Dedifferentiated amniotic fluid mesenchymal stem cell (primary cell): ENCODE results near the gene IGF2BP1.
"Not testable (repeated sequence)": the region's sequence is repeated elsewhere in the genome, so short reads cannot be mapped to it uniquely, and the experiment has no call there.

ENCODE experiments used
- DNase-seq: peaks from one replicate; pipeline ENCODE4 v3.0.0-alpha.2; 2016; ENCODE audit errors: extremely low spot score

Gene IGF2BP1

DNA sequence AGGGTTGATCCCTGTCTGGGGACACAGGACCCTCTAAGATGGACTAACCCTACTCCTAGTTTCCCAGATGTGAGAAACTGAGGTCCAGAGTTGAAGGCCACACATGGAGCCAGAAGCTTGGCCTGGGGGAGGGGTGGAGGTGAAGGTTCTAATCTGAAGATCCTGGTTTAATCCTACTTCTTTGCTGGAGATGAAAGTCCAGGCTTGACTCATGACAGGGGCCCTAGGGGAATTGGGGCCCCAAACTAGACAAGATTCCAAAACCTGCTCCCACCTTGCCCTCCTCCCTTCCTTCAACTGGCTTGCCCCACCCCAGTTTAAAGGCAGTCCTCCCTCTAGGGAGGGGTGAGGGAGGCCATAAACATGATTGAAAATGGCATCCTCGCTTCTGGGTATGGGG lies 21.6 kb downstream of the IGF2BP1 start:
- DNase-seq = no peak

DNA sequence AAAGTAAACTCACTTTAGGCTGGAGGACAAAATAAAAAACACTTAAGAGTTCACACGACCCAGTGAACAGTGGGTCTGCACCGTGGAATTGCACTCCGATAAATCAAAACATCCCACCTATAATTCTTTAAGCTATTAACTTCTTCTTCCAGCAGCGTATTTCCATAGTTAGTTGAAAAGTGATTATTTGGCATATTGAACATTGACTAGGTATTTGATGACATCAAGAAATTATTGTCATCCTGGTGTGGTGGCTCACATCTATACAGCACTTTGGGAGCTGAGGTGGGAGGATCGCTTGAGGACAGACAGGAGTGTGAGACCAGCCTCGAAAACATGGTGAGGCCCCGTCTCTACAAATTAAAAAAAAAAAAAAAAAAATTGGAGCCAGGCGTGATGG lies 23.4 kb downstream of the IGF2BP1 start:
- DNase-seq = no peak

DNA sequence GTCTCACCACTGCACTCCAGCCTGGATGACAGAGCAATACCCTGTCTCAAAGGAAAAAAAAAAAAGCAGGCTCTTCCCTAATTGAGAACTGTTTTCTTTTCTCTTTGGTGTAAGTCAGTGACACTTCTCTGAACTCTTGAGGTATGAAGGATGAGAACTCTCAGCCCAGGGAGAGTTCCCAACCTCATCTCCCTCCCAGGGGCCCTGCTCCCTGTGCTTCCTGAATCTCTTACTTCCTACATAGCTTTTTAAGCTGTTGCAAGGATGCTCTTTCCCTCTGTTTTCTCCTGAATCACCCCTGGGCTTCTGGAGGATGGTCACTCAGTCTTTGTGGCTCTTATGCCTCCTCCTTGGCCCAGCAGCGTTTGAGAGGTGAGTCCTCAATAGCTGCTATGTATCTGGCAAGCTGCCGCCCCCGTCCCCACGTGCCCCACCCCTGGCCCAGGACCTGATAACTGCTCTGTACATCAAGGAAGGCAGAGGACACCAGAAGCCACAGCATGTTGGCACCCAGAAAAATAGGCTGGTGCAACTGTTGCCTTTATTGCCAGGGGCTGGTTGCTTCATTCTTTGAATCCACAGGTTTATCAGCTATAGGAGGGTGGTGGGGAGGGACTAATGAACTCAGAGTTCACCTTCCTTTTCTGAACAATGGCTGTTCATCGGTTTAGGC lies 24.0 kb downstream of the IGF2BP1 start:
- no peak for DNase-seq

DNA sequence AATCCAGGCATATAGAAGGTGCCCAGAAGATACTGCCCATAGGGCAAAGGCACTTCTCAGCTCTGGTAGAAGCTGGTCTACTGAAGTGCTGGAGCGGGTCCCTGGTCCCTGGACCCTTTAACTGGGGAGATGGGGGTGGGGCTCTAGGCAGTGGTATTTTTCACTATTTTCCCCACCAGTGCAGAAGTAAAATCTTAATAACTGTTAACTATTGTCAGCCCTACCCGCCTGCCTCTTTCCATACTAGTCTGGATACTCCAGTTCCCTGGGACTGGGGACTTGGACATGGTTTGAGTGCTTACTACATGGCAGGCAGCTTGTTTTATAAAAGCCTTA lies 24.6 kb downstream of the IGF2BP1 start:
- no peak for DNase-seq

DNA sequence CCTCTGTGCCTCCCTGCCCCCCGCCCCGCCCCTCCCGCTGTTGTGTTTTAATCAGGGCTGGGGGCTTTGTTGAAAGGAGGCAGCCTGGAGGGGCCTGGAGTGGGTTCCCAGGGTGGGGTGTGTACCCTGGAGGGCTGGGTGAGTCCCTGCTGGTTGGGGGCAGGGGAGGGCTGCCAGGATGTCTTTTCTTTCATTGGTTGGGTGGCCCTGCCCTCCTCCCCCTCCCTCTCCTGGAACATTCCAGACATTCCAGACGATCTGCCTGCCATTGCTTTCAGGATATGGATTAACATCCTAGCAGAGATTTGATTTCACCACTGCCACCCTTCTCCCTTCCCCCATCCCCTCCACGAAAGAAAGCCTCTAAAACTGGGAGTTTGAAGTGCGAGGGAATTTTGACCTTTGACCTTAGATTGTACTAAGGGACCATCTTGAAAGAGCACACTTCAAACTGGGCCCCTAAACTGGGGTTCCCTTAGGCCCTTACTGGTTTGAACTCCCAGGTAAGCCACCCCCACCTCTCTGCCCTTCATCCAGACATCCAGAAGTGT lies 25.3 kb downstream of the IGF2BP1 start:
- DNase-seq = peak; percentile 50

DNA sequence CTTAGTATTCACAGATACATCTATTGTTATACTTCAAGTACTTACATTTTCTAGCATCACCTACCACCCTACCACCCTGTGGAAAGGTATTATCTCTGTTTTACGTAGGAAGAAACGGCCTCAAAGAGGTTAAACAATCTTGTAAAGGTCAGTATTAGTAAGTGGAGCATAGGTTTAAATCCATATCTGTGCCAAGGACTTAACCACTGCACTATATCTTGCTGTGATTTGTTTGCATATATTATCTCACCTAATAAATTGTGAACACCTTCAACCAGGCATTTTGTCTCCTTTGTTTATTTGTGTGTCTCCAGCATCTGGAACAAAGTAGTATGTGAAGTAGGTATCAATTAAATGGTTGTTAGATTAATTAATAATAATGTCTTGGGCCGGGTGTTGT lies 27.3 kb downstream of the IGF2BP1 start:
- DNase-seq = no peak

DNA sequence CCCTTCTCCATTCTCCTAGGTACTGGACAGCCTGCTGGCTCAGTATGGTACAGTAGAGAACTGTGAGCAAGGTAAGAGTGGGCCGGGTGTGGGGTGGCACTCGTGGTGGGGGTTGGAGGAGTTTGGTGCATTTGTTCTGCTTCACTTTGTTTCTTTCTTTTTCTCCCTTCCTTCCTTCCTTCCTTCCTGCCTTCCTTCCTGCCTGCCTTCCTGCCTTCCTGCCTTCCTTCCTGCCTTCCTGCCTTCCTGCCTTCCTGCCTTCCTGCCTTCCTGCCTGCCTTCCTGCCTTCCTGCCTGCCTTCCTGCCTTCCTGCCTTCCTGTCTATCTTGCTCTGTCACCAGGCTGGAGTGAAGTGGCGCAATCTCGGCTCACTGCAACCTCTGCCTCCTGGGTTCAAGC lies 29.3 kb downstream of the IGF2BP1 start:
- not testable (repeated sequence) for DNase-seq

DNA sequence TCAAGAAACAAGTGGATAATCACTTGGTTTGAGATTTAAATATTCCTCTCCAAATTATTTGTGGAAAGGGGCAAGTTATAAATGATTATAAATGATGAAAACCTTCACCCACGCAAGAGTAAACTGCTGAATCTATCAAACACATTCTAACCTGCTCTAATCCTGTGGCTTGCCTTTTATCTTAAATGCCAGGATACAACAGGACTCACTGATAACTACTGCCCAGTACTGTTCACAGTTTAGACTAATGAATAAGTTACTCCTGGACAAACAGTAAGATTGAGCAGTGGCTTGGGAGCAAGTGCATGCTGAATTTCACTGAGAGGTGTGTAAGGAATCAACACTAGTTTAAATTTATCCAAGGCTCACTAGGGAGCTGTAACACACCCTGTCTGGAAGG lies 31.1 kb downstream of the IGF2BP1 start:
- DNase-seq = no peak

DNA sequence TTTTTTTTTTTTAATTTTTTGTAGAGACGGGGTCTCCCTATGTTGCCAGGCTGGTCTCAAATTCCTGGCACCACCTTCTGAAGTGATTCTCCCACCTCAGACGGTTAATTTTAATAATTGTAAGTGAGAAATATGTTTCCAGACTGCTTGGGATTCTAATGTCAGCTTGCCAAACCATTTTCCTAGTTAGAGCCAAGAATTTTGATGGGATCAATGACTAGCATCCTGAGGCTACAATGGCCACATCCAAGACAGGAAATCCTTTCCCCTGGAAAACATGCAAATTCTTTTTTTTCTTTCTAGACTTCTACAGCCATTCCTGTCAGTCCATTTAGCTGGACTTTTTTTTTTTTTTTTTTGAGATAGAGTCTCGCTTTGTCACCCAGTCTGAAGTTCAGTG lies 32.6 kb downstream of the IGF2BP1 start:
- DNase-seq = no peak

DNA sequence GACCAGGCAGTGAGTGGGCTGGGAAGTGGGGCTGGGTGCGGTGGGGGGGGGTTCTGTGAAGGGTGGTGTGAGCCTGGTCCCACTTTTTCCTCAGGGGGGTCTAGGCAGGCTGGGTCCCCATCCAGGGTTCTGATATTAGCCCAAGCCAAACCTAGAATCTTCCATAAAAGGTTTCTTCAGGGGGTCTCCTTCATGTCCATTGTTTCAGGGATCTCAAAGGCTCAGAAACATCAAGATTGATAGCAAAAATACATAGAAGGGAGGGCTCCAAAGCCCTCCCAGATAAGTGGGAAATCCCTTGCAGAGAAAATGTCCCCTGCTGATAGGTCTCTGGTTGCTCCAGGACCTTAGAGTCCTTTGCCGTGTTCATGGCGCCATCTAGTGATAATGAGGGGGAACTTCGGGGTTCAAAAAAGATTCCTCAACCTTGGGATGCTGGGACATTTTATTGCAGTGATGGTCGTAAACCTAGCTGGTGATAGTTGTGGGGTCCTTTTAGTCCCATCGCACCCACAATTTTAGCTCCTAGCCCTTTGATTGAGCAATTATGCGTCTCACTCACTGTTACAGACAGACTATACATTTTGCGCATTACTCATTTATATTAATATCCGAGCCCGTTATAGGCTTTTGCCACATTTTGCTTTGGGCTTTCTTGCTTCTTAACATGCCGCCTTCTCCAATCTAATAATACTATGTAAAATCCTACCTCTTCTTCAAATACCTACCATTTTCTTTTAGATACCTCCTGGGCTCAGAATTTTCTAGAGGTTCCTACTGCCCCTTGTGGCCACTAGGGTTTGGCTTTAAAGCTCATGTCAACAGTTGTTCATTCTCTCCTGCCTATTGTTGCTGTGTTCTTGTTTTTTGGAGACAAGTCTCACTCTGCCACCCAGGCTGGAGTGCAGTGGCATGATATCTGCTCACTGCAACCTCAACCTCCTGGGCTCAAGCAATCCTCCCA lies 35.1 kb downstream of the IGF2BP1 start:
- peak; percentile 85 for DNase-seq

DNA sequence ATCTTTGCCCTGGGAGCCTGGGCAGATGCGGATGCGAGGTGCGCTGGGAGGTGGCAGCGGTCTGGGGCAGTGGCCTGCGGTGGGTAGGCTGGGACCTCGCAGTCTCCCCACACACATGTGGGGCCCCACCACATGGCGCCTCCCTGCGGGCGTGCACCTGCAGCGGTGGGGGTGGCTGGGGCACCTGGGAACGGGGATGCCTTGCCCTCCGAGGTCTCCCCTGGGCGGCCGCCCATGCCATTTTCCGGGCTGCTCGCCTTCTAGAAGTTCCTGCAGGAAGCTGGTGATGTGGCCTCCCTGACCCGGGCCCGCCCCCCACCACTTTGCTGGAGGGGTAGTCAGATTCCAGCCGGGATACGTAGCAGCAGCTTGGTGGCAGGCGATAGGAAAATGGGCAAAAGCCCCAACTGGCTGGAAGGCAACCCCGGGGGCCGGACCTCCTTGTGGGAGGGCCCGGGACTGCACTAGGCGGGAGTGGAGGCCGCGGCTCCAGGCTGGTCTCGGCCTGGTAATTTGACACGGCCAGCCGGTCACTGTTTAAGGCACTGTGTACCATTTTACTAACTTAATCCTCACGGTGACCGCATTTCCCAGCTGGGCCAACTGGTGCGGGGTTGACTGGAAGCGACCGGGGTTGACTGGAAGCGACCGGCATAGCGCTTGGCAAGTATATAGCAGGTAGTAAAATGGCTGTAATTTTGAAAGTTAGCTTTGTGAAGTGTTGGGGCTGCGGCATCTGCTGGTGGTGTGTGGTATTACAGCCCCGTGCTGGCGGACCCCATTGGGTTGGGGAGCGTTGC lies 38.5 kb downstream of the IGF2BP1 start:
- DNase-seq = no peak

DNA sequence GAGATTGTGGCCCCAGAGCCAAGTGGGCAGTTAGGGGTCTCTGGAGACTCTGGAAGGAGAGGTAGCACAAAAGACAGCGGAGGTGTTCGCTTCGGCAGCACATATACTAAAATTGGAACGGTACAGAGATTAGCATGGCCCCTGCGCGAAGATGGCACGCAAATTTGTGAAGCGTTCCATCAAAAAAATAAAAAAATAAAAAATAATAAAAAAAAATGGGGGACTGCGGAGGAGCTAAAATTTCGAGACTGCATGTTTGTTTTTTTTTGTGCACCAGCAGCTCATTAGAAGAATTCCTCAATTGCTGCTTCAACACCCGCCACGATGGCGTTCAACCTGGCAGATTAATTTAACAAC lies 39.1 kb downstream of the IGF2BP1 start:
- no peak for DNase-seq

DNA sequence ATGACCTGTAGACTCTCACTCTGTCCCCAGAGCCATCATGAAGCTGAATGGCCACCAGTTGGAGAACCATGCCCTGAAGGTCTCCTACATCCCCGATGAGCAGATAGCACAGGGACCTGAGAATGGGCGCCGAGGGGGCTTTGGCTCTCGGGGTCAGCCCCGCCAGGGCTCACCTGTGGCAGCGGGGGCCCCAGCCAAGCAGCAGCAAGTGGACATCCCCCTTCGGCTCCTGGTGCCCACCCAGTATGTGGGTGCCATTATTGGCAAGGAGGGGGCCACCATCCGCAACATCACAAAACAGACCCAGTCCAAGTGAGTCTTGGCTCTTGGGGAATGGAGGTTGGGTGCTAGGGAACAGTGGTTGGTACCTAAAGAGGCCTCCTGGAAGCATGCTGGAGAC lies 41.0 kb downstream of the IGF2BP1 start:
- no peak for DNase-seq

DNA sequence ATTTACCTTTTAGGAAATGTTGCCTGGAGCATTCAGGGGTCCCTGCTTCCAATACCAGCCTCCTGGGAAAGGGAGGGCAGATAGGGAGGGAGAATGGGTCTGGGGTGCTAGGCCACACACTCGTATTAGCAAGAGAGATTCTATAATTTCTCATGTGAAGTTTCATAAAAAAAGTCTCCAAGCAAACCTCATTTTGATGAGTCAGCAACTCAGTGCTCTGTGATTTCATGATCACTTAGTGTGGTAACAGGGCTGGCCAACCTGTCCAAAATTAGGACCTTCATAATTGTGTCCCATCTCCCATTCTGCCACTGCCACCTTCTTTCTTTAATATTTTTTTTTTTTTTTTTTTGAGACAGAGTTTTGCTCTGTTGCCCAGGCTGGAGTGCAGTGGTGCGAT lies 41.4 kb downstream of the IGF2BP1 start:
- no peak for DNase-seq

DNA sequence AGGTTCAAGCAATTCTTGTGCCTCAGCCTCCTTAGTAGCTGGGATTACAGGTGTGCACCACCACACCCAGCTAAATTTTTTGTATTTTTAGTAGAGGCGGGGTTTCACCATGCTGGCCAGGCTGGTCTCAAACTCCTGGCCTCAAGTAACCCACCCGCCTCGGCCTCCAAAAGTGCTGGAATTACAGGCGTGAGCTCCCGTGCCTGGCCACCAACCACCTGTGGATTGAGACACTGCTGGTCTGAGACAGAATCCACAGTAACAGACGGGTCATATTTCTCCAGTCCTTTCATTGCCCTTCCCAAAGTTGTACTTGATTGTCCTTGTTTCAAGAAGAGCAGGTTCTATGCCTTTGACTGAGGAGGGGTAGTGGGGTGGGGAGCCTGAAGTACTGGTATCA lies 42.3 kb downstream of the IGF2BP1 start:
- not testable (repeated sequence) for DNase-seq

DNA sequence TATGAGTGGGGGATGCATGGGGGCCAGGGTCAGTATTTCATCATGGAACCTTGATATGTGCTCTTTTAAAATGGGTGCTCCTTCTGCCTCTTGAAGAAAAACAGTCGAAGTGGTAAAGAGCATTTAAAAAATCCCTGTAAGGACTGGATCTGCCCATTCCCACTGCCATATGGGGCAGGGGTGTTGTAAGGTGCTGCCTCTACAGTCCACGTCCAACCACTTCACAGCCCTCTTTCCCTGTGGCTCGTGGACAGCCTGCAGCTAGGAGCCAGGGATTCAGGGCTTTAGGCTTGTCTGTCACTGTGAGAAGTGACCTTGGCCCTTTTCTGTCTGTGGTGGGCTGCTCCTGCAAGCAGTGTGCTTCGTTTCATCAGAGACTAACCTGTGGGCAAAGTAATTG lies 44.3 kb downstream of the IGF2BP1 start:
- no peak for DNase-seq

DNA sequence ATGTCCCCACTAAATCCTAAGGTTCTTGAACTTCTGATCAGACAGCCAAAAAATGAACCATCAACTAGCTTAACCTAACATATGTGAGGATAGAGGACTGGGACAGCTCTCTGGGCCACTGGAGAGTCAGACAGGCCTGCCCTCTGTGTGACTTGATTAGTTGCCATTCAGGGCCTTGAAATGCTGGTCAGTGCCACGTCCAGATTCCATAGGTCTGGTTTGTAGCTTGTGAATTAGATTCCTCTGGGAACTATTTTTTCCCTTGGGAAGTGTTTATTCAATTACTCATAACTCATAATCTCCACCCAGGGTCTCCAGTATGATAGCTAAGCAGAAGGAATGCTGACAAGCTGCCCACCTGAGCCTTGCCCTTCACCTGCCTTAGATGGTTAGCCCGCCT lies 48.2 kb downstream of the IGF2BP1 start:
- DNase-seq = no peak

DNA sequence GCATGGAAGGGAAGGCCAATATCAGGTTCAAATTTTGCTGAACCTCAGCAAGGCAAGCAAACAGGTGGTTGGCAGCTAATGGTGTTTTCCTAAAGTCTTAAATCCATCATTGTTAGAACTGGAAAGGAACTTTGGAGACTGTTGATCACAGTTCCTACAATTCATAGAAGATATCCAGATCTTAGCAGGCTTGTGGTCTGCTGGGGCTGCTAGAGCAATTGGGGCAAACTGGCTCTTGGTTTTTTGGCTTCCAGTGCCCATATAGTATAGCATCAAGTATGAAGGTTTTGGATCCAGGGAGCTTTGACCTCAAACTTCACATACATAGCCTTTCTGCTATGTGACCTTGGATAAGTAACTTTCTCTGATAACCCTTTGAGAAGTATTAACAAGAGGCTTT lies 49.7 kb downstream of the IGF2BP1 start:
- DNase-seq = no peak

DNA sequence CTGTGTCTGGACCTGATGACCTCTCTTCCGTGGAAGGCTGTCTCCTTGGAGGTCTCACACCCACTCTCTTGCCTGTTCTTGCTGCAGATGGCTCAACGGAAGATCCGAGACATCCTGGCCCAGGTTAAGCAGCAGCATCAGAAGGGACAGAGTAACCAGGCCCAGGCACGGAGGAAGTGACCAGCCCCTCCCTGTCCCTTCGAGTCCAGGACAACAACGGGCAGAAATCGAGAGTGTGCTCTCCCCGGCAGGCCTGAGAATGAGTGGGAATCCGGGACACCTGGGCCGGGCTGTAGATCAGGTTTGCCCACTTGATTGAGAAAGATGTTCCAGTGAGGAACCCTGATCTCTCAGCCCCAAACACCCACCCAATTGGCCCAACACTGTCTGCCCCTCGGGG lies 52.1 kb downstream of the IGF2BP1 start:
- no peak for DNase-seq

DNA sequence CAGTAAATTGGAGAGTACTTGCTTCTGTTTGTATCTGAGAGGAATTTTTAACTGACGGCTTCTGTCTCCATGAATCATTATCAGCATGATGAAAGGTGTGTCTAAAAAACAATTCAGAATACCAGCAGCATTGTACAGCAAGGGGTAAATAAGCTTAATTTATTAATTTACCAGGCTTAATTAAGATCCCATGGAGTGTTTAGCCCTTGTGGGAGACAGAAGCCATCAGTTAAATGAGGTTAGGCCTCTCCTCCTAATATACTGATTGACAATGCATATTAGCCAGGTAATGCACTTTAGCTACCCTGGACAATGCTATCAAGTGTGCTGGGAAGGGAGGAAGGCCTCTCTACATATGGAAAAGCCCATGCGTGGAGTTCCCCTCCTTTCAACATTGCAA lies 53.4 kb downstream of the IGF2BP1 start:
- DNase-seq = no peak

DNA sequence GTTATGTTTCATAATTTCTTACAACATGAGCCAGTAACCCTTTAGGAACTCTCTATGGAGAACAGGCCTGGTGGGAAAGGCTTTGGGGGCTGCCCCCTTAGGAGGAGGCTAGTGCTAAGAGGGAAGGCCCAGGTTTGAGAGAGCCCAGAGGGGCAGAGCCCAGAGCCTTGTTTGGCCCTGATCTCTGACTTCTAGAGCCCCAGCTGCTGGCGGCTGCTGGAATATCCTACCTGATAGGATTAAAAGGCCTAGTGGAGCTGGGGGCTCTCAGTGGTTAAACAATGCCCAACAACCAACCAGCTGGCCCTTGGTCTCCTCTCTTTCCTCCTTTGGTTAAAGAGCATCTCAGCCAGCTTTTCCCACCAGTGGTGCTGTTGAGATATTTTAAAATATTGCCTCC lies 54.1 kb downstream of the IGF2BP1 start:
- no peak for DNase-seq

DNA sequence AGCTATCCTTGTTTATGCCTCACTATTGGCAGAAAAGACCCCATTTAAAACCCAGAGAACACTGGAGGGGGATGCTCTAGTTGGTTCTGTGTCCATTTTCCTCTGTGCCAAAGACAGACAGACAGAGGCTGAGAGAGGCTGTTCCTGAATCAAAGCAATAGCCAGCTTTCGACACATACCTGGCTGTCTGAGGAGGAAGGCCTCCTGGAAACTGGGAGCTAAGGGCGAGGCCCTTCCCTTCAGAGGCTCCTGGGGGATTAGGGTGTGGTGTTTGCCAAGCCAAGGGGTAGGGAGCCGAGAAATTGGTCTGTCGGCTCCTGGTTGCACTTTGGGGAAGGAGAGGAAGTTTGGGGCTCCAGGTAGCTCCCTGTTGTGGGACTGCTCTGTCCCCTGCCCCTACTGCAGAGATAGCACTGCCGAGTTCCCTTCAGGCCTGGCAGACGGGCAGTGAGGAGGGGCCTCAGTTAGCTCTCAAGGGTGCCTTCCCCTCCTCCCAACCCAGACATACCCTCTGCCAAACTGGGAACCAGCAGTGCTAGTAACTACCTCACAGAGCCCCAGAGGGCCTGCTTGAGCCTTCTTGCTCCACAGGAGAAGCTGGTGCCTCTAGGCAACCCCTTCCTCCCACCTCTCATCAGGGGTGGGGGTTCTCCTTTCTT lies 56.1 kb downstream of the IGF2BP1 start:
- no peak for DNase-seq
